OCI-LY7 (cell line): ENCODE results near the gene ALDH7A1. TPM values are rescaled to one million over a fixed set of nuclear protein-coding genes. Genes with fewer than 3 reads are reported as not detected.

Experiments
- BruUV-seq: library from RNA; stranded (reverse); fragments of 400-500 nt; replicated peaks from 2 replicates; lab custom pipeline; 2021; lab: Mats Ljungman, UMichigan
- CTCF ChIA-PET: fragments of 300-600 bp; sonication (Branson Sonifier 250); formaldehyde crosslinking; loops from one replicate; lab custom pipeline; 2022; ENCODE audit warnings: antibody characterized with exemption; ENCODE audit not compliant: unreplicated experiment; lab: Charles Lee
- POLR2A ChIA-PET: fragments of 300-600 bp; sonication (Branson Sonifier 250); formaldehyde crosslinking; loops from one replicate; lab custom pipeline; 2022; ENCODE audit warnings: antibody characterized with exemption; lab: Charles Lee
- DNase-seq: peaks from one replicate; pipeline ENCODE4 v3.0.0-alpha.2; 2015; ENCODE audit warnings: low spot score
- H2AFZ ChIP-seq: fragments of 200-600 bp; sonication (generic), shearing (Covaris generic); 2 replicates; pipeline ENCODE4 v1.6.1; 2014; ENCODE audit warnings: mild to moderate bottlenecking, antibody characterized with exemption, low read length, moderate library complexity
- H3K27ac ChIP-seq: fragments of 200-600 bp; sonication (generic); 2 replicates; pipeline ENCODE4 v1.5.1; 2014; ENCODE audit warnings: mixed run types, low read depth, mild to moderate bottlenecking, moderate library complexity, low read length, inconsistent platforms; ENCODE audit not compliant: poor library complexity, severe bottlenecking
- H3K36me3 ChIP-seq: fragments of 200-600 bp; sonication (generic); 2 replicates; pipeline ENCODE4 v1.6.1; 2014; ENCODE audit warnings: mild to moderate bottlenecking, antibody characterized with exemption, low read length, moderate library complexity, mixed read lengths; ENCODE audit not compliant: insufficient read depth
- H3K4me1 ChIP-seq: fragments of 200-600 bp; sonication (generic); 2 replicates; pipeline ENCODE4 v1.5.1; 2014; ENCODE audit warnings: mild to moderate bottlenecking, low read length; ENCODE audit not compliant: insufficient read depth, poor library complexity, severe bottlenecking
- H3K4me2 ChIP-seq: fragments of 200-600 bp; sonication (generic); 2 replicates; pipeline ENCODE4 v1.6.1; 2014; ENCODE audit warnings: mild to moderate bottlenecking, low read length
- H3K4me3 ChIP-seq: fragments of 200-600 bp; sonication (generic); 2 replicates; pipeline ENCODE4 v1.5.1; 2014; ENCODE audit warnings: mild to moderate bottlenecking, low read depth, low read length; ENCODE audit not compliant: poor library complexity, severe bottlenecking
- H3K79me2 ChIP-seq: fragments of 200-600 bp; sonication (generic); 2 replicates; pipeline ENCODE4 v1.6.1; 2016; ENCODE audit warnings: low read depth, mild to moderate bottlenecking, low read length, moderate library complexity, mixed read lengths; ENCODE audit not compliant: insufficient read depth
- H3K9me2 ChIP-seq: fragments of 200-600 bp; sonication (generic); 2 replicates; pipeline ENCODE4 v1.6.1; 2016; ENCODE audit warnings: mild to moderate bottlenecking, low read length, mixed read lengths; ENCODE audit not compliant: insufficient read depth
- H3K9me3 ChIP-seq: fragments of 200-600 bp; sonication (generic); 2 replicates; pipeline ENCODE4 v1.6.1; 2014; ENCODE audit warnings: mild to moderate bottlenecking, mixed run types, low read length, mixed read lengths
- H4K20me1 ChIP-seq: fragments of 200-600 bp; sonication (generic); 2 replicates; pipeline ENCODE4 v1.6.1; 2014; ENCODE audit warnings: mild to moderate bottlenecking, antibody characterized with exemption, low read length, moderate library complexity, mixed read lengths; ENCODE audit not compliant: insufficient read depth
- CTCF ChIP-seq: fragments of 200-600 bp; sonication (generic); conservative IDR thresholded peaks from 2 replicates; pipeline ENCODE4 v1.5.1; 2014; ENCODE audit warnings: mild to moderate bottlenecking, antibody characterized with exemption, low read length, moderate library complexity, mixed read lengths
- EZH2phosphoT487 ChIP-seq: fragments of 200-600 bp; sonication (generic); IDR thresholded peaks from 2 replicates; pipeline ENCODE4 v1.6.1; 2018; ENCODE audit warnings: low read depth, borderline replicate concordance, mild to moderate bottlenecking, mixed run types, antibody characterized with exemption, low read length, moderate library complexity, mixed read lengths
- intact Hi-C: fragments of 100-400 bp; cut with micrococcal nuclease; formaldehyde crosslinking; loops from one replicate; pipeline ENCODE4 v1.10.0; 2022; ENCODE audit not compliant: unreplicated experiment
- total RNA-seq, 2 experiments: library from RNA; depleted of rRNA in 1 of 2; stranded (reverse); fragments of >200 nt in 1 of 2; shearing (Covaris generic) in 1 of 2; gene quantifications; 2 replicates each; pipeline ENCODE4 v1.2.3, GENCODE V29; 2014 to 2022

The ALDH7A1 gene
- total RNA-seq, 2 experiments from 2014 or later = not detected

GRCh38 chr5:126552614-126553013, 42.4 kb downstream of the ALDH7A1 start:
- no peaks in the 10 kb centered on the region for H3K36me3 ChIP-seq
- H3K9me2 ChIP-seq = no peaks in the 10 kb centered on the region
- POLR2A ChIA-PET = interaction anchor here (1.2 kb wide), 1 partner anchor 47 kb away, joined by 3 read pairs; no protein-coding TSS in a partner anchor
- no TSS peak for BruUV-seq
- H3K9me3 ChIP-seq = no peaks in the 10 kb centered on the region
- CTCF ChIA-PET = no interaction called here
- intact Hi-C loops = no loop called here
- H3K4me3 ChIP-seq = no peak overlapping the region
- no peak overlapping the region for H3K4me2 ChIP-seq
- DNase-seq = no peak
- no peaks in the 10 kb centered on the region for H4K20me1 ChIP-seq
- H3K27ac ChIP-seq = no peak overlapping the region
- no peak overlapping the region for H2AFZ ChIP-seq
- no peaks in the 10 kb centered on the region for H3K79me2 ChIP-seq
- TF ChIP-seq EZH2phosphoT487 = no peak
- TF ChIP-seq CTCF = no peak
- H3K4me1 ChIP-seq = peaks cover 18% of the 10 kb centered on the region

GRCh38 chr5:126544087-126544740, 50.8 kb downstream of the ALDH7A1 start:
- Histone ChIP-seq H4K20me1 (no peaks in the 10 kb centered on the region), H3K9me2 (no peaks in the 10 kb centered on the region), H3K9me3 (no peaks in the 10 kb centered on the region), H3K4me3 (no peak overlapping the region), H3K4me1 (peaks cover 21% of the 10 kb centered on the region), H3K4me2 (peak overlapping the region; percentile 26; the same call in 1 of the 2 replicates), H3K36me3 (no peaks in the 10 kb centered on the region), H2AFZ (peak overlapping the region; percentile 82), H3K27ac (no peak overlapping the region), H3K79me2 (no peaks in the 10 kb centered on the region)
- ChIA-PET CTCF (no interaction called here), POLR2A (interaction anchor here (0.6 to 2.0 kb wide), 6 partner anchors 59 to 513 kb away, joined by 3 to 9 read pairs (median 4); no protein-coding TSS in a partner anchor)
- intact Hi-C loops = loop anchor here (1.0 to 10.0 kb wide), 3 partner anchors 56 to 951 kb away; partner anchors contain the start of gene PHAX
- DNase-seq = peak; percentile 86
- TF ChIP-seq EZH2phosphoT487 (no peak), CTCF (peak; percentile 87)
- BruUV-seq = no TSS peak

GRCh38 chr5:126543660-126544059, 51.4 kb downstream of the ALDH7A1 start:
- ChIA-PET POLR2A (interaction anchor here (0.5 to 2.0 kb wide), 11 partner anchors 59 to 513 kb away, joined by 3 to 9 read pairs (median 4); no protein-coding TSS in a partner anchor), CTCF (no interaction called here)
- H3K4me1 ChIP-seq = peaks cover 21% of the 10 kb centered on the region
- TF ChIP-seq EZH2phosphoT487 = no peak
- TF ChIP-seq CTCF = no peak
- H3K4me2 ChIP-seq = no peak overlapping the region
- H3K36me3 ChIP-seq = no peaks in the 10 kb centered on the region
- no peaks in the 10 kb centered on the region for H3K79me2 ChIP-seq
- H4K20me1 ChIP-seq = no peaks in the 10 kb centered on the region
- H3K9me3 ChIP-seq = no peaks in the 10 kb centered on the region
- H2AFZ ChIP-seq = no peak overlapping the region; the same call in 1 of the 2 replicates
- intact Hi-C loops = loop anchor here (1.0 to 10.0 kb wide), 3 partner anchors 57 to 951 kb away; partner anchors contain the start of gene PHAX
- no peaks in the 10 kb centered on the region for H3K9me2 ChIP-seq
- DNase-seq = no peak
- no TSS peak for BruUV-seq
- H3K27ac ChIP-seq = no peak overlapping the region
- H3K4me3 ChIP-seq = no peak overlapping the region
